NCI-H1417 treated with DMSO at 0.1 percent for 48 hours (cell line): ENCODE measurements around the gene KPNA1.

ENCODE experiments used
- DNase-seq: peaks from one replicate; lab custom pipeline; 2025; lab: John Stamatoyannopoulos, UW

The KPNA1 gene

DNA sequence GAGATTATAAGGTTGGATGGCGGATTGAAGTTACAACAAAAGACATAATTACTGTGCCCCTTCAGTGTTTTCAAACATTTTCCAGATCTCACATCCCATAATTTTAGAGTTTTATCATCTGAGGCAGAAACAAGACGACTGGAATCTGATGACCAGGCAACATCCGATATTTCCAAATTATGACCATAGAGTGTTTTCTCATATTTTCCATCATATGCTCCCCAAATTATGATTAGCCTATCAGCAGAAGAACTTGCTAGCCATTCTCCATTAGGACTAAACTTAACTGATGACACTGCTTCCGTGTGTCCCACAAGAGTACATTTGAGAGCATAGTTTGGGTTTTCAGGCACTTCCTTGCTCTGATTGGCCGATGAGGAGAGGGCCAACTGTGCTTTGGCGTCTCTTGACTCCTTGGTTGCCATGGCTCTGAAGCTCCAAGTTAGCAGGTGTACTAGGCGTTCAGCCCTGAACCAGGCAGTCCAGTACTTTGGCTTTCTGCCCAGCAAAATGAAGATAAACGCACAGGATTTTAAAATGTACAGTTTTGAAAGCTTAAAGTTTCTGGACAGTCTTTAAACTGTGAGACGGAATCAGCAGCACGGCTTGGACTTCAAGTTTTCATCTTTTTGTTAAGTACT, 99.5 kb downstream of the KPNA1 start:
- DNase-seq, result no peak

DNA sequence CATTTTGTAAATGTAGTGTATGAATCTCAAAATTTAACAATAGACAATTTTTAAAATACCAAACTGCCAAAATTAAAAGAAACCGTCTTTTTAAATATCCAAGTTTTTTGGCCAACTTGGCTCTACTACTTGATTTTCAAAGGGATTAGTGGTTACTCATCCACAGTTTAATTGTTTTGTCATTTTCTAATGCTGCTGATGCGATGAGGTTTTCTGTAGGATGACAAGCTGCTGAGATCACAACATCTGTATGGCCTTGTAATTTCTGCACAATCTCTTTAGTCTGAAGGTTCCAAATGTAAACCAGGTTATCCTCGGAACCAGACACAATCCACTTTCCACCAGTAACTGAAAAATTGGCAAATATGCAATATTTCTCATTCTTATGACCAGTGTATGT, 100.3 kb downstream of the KPNA1 start:
- no peak for DNase-seq

DNA sequence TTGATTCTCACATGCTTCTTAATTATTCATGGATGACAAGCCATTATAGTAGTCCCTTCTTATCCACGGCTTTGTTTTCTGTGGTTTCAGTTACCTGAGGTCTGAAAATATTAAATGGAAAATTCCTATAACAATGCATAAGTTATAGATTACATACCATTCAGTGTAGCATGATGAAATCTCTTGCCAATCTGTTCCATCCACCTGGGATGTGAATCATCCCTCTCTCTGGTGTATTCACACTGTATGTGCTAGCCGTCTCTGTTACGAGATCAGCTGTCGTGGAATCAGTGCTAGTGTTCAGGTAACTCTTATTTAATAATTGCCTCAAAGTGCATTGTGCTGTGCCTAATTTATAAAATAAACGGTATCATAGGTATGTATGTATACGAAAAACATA, 104.1 kb downstream of the KPNA1 start:
- DNase-seq, result no peak

DNA sequence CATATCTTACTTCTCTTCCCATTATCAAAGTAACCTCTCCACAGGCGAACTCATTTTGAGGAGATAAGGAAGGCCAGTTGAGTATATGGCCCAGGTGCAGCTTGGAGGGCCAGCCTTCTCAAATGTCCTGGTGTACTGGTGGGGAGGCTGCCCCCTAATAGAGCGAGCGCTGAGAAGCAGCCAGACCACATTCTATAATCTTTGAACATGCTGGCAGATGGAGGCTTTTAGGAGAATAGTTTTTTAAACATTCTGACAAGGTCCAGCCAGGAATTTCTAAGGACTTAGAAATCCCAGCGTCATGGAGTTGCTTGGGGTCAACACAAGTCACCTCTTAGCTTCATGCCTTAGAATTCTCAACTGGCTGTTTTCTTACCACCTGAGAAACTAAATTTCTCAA, 104.6 kb downstream of the KPNA1 start:
- DNase-seq, result no peak

DNA sequence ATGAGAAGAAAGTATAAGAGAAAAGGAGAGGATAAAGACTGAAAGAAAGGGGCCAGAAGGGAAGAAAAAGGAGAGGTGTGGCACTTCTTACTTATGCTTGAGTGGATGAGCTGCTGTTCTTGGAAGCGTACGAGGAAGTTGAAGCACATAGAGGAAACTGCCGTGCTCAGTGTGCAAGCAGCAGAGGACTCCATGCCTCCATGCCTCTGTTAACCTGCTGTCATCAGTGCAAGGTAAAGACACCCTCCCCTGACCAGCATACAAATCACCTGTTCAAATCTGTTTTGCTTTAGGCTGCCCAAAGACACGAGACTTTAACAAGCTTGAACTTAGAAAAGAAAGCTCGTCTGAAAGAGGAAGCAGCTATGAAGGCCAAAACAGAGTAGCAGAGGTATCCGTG, 105.3 kb downstream of the KPNA1 start:
- no peak for DNase-seq

DNA sequence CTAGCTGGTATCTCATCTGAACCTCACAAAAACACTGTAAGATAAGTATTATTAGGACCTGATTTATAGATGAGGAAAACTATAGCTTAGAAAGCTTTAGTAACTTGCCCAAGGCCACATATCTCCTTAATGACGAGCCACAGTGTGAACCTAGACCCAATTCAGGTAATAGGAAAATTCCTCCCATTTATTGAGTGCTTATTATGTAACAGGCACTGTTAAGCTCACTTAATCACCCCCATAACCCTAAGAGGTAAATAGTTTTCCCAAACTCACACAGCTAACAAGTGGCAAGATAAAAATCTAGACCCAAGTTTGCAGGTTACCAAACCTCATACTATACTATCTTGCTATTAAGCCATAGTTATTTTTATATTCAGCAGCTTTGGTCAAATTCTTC, 106.8 kb downstream of the KPNA1 start:
- no peak for DNase-seq

DNA sequence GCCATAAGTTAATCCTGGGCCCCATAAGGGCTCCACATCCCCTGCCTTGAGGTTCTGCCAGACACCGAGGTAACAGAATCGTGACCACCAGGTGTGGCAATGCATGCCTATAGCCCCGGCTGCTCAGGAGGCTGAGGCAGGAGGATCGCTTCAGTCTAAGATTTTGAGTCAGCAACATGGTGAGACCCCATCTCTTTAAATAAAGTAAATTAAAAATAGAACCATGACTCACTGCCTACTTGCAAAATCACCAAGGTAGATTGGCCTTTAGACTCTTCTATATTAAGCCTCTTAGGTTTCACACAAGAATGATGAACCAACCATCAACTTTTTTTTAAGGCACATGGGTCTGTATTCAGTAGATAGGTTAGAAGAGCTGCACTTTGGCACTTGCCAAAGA, 108.5 kb downstream of the KPNA1 start:
- no peak for DNase-seq

DNA sequence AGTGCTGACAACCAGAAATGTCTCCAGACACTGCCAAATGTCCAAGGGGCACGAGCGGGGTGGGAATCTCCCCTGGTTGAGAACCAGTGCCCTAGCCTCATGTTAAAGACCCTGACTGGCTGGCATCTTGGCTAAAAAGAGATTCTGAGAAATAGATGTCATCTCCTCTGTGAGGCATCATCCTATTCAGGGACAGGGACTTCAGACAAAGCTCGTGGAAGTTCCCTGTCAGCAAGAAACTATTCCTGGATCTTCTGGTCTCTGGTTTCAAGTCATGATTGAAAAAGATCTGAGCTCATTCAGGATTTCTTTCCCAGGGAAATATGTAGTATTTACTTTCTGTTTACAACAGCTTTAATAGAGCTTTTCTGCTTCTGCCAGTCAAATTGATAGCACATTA, 109.7 kb downstream of the KPNA1 start:
- no peak for DNase-seq

DNA sequence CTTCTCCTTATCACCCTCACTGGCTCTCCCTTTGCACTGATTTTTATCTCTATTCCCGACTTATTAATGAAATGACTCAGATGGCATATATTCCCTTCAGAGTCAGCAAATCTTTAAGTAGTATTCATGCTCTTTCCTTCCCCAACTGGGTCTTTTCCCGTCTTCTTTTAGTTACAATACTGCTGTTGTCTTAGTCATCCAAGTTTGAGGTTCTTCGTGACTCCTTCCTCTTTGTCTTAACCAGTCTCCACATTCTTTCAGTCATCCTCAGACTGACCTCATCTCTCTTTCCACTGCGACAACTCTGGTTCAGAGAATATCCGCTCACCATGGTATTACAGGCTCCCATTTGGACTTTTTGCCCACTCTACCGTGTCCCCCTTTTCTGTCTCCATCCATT, 111.2 kb downstream of the KPNA1 start:
- no peak for DNase-seq

DNA sequence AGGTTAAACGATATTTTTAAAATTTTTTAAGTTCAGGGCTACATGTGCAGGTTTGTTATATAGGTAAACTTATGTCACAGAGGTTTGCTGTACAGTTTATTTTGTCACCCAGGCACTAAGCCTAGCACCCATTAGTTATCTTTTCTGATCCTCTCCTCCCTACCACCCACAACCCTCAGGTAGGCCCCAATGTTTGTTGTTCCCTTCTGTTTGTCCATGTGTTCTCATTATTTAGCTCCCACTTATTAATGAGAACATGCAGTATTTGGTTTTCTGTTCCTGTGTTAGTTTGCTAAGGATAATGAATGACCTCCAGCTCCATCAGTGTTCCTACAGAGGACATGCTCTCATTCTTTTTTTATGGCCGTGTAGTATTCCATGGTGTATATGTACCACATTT, 115.8 kb downstream of the KPNA1 start:
- DNase-seq, result no peak

DNA sequence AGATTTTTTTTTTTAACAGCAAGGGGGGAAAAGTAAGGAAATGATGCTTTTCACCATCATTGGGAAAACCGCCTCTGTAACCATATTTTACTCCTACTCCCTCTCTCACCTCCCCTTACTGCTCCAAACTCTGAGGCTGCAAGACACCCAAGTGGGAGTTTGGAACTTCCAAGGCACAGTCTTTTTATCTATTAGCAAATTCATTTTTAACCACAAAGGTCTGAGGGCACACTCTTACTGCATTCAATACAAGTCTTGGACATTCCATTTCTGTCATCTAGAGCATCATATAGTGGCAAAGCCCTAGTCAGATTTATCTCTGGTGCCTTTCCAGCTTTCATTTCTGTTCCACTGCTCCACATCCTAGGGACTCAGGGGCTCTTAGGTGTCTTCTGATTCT, 117.5 kb downstream of the KPNA1 start:
- DNase-seq, result no peak

DNA sequence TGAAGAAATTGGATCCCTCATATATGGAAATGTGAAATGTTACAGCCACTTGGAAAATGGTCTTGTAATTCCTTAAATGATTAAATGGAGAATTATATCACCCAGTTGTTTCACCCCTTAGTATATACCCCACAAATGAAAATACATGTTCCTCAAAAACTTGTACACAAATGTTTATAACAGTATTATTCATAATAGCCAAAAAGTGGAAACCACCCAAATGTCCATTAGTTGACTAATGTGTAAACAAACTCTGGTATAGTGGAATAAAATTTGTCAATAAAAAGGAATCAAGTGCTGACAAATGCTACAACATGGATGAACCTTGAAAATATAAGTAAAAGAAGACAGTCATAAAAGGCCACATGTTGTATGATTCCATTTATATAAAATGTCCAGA, 118.2 kb downstream of the KPNA1 start:
- no peak for DNase-seq

DNA sequence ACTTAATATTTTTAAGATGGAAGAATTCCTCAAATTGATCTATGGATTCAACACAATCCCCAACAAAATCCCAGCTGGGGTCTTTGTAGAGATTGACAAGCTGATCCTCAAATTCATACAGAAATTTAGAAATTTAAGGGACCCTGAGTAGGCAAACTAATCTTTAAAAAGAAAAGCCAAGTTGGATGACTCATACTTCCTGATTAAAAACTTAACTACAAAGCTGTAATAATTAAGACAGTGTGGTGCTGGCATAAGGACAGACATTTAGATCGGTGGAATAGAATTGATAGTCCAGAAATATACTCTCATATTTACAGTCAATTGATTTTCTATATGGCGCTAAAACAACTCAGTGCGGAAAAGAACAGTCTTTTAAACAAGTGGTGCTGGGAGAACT, 119.2 kb downstream of the KPNA1 start:
- no peak for DNase-seq

DNA sequence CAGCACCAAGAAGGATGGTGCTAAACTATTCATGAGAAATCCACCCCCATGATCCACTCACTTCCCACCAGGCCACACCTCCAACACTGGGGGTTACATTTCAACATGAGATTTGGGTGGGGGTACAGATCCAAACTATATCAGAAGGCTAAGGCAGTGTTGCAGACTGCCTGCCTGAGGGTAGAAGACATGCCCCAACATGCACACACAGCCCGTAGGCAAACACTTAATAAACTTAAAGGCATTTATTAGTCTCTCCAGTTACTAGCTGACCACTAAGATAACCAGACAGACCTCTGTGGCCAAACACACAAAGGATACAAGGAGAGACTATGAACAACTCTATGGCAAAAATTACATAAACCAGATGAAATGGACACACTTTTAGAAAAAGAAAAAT, 120.6 kb downstream of the KPNA1 start:
- DNase-seq, result no peak

DNA sequence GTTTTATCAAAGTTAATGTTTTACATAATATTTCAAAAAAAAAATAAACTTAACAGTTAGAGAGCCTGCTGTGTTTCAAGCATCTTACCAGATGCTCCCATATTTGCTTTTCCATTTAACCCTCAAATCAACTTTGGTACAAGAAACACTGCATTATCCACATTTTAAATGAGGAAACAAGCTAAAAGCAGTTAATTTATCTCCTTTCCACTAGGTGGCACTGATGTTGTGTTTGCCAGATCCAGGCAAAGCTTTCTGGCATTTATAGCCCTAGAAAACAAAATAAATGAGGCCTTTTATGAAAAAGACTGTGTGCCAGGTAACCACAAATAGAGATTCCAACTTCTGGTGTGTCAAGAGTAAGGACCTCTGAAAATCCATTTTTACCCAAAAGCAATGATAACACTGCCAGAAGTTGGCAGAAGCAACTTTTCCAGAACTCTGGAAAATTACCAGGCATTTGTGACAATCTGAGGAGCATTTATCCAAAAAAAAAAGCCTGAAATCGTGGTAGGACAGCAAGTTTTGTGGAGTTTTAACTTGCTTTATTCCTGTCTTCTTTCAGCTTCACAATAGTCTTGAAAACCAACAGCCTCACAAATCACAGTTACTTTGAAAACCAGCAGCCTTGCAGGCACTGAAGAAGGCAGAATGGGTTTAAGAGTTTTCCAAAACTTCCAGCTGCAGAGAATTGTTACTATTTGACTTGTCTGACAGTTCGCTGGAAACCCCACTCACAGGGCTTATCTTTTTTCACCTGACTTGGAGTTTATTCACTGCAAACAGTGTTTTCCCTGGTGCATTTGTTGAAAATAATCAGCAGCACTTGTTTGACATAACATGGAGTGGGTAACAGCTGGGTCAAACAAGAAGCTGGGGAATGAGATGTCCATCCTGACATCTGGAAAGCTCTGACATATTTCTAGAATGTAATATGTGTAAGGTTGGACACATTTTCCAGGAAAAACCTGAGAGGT, 121.6 kb downstream of the KPNA1 start:
- no peak for DNase-seq

DNA sequence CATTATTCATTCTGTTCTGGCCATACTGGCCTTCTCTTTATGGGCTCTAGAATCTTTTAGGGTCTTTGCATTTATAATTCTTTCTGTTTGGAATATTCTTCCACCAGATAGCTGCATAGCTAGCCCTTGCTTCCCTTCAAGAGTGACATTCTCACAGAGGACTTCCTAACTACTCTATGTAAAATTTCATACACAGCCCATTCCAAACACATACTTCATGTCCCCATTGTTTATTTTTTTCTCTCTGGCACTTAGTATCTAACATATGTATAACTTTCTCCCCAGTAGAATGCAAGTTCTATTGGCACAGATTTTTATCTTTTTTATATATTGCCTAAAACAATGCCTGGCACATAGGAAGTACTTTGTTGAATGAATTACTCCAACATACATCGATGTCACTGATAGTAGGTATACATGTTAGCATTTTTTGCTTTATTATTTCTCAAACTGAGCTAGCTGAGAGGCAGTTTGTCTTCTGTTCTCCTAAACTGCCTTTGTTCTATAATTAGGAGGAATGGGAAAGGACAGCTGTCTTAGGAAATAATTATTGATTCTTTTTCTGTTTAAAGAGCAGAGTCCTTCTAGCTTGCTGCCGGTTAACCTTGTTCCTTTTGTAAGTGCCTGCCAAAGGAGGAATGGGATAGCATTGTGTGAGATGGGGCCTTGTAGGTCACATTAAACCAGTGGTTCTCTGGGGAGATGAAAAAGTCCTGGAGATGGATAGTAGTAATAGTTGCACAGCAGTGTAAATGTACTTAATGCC, 122.9 kb downstream of the KPNA1 start:
- no peak for DNase-seq

DNA sequence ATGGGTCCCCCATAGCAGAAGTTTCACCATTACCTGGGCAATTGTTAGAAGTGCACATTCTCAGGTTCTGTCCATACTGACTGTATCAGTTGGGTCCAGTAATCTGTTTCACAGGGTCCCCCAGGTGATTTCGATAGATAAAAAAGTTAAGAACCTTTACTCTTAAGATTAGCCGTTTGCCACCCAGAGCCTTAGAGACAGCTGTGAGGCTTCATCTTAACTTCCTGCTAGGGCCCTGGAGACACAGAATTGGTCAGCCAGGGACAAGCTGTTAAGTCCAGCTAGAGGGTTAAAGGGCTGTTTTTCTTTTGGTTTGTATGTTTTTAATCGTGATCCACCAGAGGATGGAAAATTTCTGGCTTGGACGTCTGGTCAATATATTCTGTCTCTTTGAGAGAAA, 124.1 kb downstream of the KPNA1 start:
- no peak for DNase-seq

DNA sequence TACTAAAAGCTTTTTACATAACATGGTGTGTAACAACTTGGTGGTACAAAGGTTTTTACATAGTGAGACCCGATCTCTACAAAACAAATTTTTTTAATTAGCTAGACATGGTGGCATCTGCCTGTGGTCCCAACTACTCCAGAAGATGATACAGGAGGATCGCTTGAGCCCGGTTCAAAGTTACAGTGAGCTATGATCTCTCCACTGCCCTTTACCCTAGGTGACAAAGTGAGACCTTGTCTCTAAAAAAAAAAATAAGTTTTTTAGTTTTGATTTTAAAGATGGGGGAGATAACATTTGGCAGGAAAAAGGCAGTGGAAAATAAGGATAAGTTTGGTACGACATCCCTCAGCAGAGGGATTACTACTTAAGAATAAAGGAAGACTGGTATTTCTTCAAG, 124.8 kb downstream of the KPNA1 start:
- no peak for DNase-seq

DNA sequence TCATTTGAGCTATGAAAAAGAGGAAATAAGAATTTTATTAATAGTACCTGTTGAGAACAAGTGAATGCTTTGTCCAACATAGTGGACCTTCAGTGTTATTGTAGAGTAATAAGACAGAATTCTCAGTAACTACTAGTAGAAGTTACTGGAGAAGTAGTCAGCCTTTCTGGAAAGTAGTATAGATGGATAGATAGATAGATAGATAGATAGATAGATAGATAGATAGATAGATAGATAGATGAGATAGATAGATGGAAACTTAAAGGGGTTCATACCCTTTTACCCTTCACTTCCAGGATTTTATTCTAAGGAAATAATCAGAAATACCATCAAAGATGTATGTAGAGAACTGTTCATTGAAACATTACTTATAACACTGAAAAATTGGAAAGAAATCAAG, 125.5 kb downstream of the KPNA1 start:
- DNase-seq, result no peak

DNA sequence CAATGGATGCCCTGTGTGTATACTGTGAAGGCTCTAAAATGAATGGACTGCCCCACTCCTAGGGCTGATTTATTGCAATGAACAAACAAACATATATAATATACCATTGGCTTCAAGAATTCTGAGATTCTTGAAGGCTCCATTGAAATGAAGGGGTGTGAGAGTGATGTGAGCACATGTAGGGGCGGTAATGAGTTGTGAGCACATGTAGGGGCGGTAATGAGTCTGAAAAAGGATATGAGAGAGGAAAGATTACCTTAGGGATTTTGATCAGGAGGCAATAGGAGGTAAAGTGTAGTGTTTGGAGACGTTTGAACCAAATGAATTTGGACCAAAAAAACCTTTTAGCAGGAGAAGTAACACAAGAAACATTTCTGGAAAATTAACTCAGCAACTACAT, 127.0 kb downstream of the KPNA1 start:
- DNase-seq, result no peak

DNA sequence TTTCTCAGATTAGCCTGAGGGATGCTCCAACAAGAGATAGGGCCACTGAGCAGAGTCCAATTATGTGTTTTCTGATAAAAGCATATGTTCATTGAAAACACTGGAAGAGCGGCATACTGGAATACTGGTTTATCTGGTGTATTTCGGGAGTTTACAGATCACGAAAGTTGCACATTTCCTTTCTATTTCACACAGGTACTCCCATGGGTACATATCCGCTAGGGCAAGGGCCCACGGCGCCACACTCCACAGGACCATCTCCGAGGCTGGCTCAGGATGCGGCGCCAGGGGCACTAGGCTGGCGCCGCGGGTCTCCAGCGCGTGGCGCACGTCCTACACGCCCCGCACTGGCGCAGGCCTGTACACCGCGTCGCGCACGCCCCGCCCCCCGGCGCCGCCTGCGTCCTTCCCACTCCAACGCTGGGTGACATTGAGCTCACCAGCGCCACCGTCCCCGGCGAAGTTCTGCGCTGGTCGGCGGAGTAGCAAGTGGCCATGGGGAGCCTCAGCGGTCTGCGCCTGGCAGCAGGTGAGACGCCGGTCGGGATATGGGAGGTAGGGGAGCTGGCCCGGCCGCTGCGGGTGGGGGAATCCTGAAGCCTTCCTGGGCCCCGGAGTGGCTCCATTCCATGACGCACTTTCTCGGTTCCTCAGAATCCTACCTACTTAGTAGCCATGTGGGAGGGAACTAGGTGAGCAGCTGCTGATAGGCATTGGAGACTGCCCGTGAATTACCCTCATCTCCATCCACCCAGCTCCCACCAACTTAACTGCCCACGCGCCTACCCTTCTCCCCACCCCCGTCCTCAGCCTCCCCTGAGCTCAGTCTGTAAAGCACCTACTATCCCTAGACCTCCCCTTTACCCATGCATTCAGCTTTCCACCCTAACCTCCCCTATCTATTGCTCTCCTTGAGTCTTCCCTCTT, 130.7 kb downstream of the KPNA1 start, which contains the start of gene FAM162A:
FAM162A (plus strand) TSS at position 412 of the 927 bp plus-strand sequence; CDS start at position 496, 84 bp downstream.
- DNase-seq, result peak; percentile 65
